OCI-LY3 (cell line): Measurements from ENCODE around the gene FAM53B.
A peak's percentile ranks its signal among the peaks of the same experiment; 100 is the strongest.

Experiments used
- H2AFZ ChIP-seq: fragments of 200-600, 300-600 bp; shearing (Covaris generic); 2 replicates; pipeline ENCODE4 v1.6.0; 2014; ENCODE audit warnings: antibody characterized with exemption, low read depth, low read length
- H3K27ac ChIP-seq: fragments of 200-600, 300-600 bp; sonication (generic); 2 replicates; pipeline ENCODE4 v1.5.1; 2014; ENCODE audit warnings: mild to moderate bottlenecking, low read length, moderate library complexity, mixed read lengths
- H3K27me3 ChIP-seq: fragments of 200-600, 300-600 bp; sonication (generic); 2 replicates; pipeline ENCODE4 v1.6.1; 2014; ENCODE audit warnings: low read depth, low read length, mixed read lengths
- H3K36me3 ChIP-seq: fragments of 200-600, 300-600 bp; sonication (generic); replicated peaks from 2 replicates; pipeline ENCODE3; 2014; ENCODE audit warnings: low read depth, low read length, mixed read lengths
- H3K4me1 ChIP-seq: fragments of 300-600, 200-600 bp; sonication (generic); 2 replicates; pipeline ENCODE4 v1.6.1; 2014; ENCODE audit warnings: low read length, mixed read lengths
- H3K4me2 ChIP-seq: fragments of 200-600, 300-600 bp; sonication (generic); 2 replicates; pipeline ENCODE4 v1.6.1; 2014; ENCODE audit warnings: low read length, mixed read lengths
- H3K4me3 ChIP-seq: fragments of 300-600, 200-600 bp; sonication (generic); 2 replicates; pipeline ENCODE4 v1.5.1; 2014; ENCODE audit warnings: antibody characterized with exemption, mild to moderate bottlenecking, low read length, moderate library complexity
- H3K79me2 ChIP-seq: fragments of 300-600, 200-600 bp; shearing (Covaris generic); 2 replicates; pipeline ENCODE4 v1.6.1; 2014; ENCODE audit warnings: mild to moderate bottlenecking, low read length, mixed read lengths
- H3K9ac ChIP-seq: fragments of 300-600, 200-600 bp; shearing (Covaris generic); 2 replicates; pipeline ENCODE4 v1.6.0; 2014; ENCODE audit warnings: mild to moderate bottlenecking, low read length, moderate library complexity
- H3K9me3 ChIP-seq: fragments of 200-600, 300-600 bp; shearing (Covaris generic); 2 replicates; pipeline ENCODE4 v1.6.1; 2014; ENCODE audit warnings: low read length, mixed read lengths; ENCODE audit not compliant: insufficient read depth
- H4K20me1 ChIP-seq: fragments of 200-600, 300-600 bp; sonication (generic); 2 replicates; pipeline ENCODE4 v1.6.1; 2016; ENCODE audit warnings: low read length, mixed read lengths; ENCODE audit not compliant: insufficient read depth
- EZH2phosphoT487 ChIP-seq: fragments of 200-600 bp; shearing (Covaris generic); IDR thresholded peaks from 2 replicates; pipeline ENCODE4 v1.6.1; 2018; ENCODE audit warnings: antibody characterized with exemption, mixed run types, low read depth
- TF ChIP-seq, protein P1 (sequence below): fragments of 200-600, 300-600 bp; sonication (generic); IDR thresholded peaks from 2 replicates; pipeline ENCODE4 v1.5.1; 2014; ENCODE audit warnings: antibody characterized with exemption, low read length, low read depth

FAM53B gene

DNA sequence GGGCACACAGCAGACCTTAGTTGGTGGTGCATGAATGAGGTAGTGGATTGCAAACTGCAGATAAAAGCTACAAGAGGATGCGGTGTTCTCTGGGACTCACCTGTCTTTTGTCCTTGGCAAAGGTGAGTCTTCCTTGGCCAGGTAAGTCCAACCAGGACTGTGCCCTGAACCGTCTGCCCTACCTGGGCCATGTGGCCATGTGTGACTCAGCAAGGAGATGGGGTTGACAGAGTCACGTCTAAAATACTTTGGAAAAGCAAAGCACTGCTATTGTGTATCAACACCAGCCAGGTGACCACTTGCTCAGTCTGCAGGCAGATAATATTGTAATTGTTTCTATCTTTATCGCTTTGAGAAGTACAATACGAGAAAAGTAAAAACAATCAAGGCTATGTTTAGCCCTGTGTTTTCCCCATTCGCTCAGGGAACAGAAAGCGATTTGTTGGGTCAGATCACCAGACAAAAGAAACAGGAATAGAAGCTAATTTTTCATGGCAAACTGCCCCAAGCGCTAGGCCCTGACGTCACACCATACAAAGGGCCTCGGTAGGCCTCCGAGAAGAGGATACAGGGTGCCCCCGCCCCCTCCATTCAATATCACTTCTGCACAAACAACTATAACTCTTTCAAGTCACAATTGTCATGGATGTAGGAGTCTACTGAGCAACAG, 57.3 kb downstream of the FAM53B start:
- peaks cover 41% of the 10 kb centered on the region for H3K4me1 ChIP-seq
- H3K9me3 ChIP-seq: no peaks in the 10 kb centered on the region
- H4K20me1 ChIP-seq: peaks cover 59% of the 10 kb centered on the region
- peaks cover 39% of the 10 kb centered on the region for H3K36me3 ChIP-seq
- no peak overlapping the region for H3K27ac ChIP-seq
- no peak overlapping the region for H3K9ac ChIP-seq
- H3K79me2 ChIP-seq: no peaks in the 10 kb centered on the region
- no peaks in the 10 kb centered on the region for H3K27me3 ChIP-seq
- H3K4me3 ChIP-seq: no peak overlapping the region
- H3K4me2 ChIP-seq: no peak overlapping the region
- TF ChIP-seq, protein P1, sequence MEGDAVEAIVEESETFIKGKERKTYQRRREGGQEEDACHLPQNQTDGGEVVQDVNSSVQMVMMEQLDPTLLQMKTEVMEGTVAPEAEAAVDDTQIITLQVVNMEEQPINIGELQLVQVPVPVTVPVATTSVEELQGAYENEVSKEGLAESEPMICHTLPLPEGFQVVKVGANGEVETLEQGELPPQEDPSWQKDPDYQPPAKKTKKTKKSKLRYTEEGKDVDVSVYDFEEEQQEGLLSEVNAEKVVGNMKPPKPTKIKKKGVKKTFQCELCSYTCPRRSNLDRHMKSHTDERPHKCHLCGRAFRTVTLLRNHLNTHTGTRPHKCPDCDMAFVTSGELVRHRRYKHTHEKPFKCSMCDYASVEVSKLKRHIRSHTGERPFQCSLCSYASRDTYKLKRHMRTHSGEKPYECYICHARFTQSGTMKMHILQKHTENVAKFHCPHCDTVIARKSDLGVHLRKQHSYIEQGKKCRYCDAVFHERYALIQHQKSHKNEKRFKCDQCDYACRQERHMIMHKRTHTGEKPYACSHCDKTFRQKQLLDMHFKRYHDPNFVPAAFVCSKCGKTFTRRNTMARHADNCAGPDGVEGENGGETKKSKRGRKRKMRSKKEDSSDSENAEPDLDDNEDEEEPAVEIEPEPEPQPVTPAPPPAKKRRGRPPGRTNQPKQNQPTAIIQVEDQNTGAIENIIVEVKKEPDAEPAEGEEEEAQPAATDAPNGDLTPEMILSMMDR: no peak
- TF ChIP-seq EZH2phosphoT487: no peak
- no peak overlapping the region for H2AFZ ChIP-seq

DNA sequence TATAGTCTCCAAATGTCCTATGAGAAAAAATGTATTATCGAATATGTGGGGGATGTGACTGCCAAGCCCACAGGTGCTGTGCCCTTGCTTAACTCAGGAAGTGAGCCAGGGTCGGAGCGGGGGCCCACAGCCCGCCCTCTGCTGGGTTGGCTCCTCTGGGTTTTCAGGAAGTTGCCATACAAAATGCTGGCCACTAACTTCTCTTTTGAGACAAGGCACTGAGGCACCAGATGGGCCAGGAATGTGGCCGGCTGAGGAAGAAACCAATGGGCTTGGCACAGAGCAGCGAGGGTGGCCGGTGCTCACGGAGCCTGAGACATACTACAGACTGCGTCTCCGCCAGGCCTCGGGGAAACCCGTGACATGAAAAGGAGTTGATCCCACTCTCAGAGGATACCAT, 58.9 kb downstream of the FAM53B start:
- Histone ChIP-seq H3K4me1 (peaks cover 41% of the 10 kb centered on the region), H3K79me2 (peaks cover 2% of the 10 kb centered on the region; the same call in 1 of the 2 replicates), H3K36me3 (peaks cover 49% of the 10 kb centered on the region), H3K27ac (no peak overlapping the region), H3K4me2 (no peak overlapping the region), H3K4me3 (no peak overlapping the region), H4K20me1 (peaks cover 69% of the 10 kb centered on the region), H3K27me3 (no peaks in the 10 kb centered on the region), H2AFZ (no peak overlapping the region), H3K9ac (no peak overlapping the region), H3K9me3 (no peaks in the 10 kb centered on the region)
- TF ChIP-seq, protein P1: no peak
- no peak for TF ChIP-seq EZH2phosphoT487

DNA sequence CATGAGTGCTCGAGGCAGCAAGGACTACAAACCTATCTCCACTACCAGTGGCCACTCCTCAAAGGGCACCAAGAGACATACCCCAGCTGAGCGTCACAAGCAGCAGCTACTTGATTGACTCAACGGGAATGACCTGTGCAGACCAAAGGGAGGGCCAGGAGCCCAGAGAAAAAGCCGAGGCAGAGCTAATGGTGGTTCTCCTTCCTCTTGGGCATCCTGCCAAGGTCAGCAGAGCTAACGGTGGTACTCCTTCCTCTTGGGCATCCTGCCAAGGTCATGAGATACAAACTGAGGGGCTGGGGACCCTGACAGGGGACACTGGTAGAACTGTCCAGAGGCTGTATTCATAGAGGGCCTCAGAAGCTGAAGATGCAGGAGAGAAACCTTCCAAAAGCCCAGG, 60.4 kb downstream of the FAM53B start:
- H3K4me2 ChIP-seq: peak overlapping the region; percentile 20
- H3K9ac ChIP-seq: no peak overlapping the region
- no peak overlapping the region for H3K4me3 ChIP-seq
- no peak overlapping the region for H2AFZ ChIP-seq
- H3K27me3 ChIP-seq: no peaks in the 10 kb centered on the region
- H3K27ac ChIP-seq: no peak overlapping the region
- H3K36me3 ChIP-seq: peaks cover 40% of the 10 kb centered on the region
- TF ChIP-seq, protein P1: no peak
- TF ChIP-seq EZH2phosphoT487: no peak
- H3K9me3 ChIP-seq: no peaks in the 10 kb centered on the region
- peaks cover 15% of the 10 kb centered on the region for H3K79me2 ChIP-seq
- peaks cover 29% of the 10 kb centered on the region for H3K4me1 ChIP-seq
- peaks cover 72% of the 10 kb centered on the region for H4K20me1 ChIP-seq

DNA sequence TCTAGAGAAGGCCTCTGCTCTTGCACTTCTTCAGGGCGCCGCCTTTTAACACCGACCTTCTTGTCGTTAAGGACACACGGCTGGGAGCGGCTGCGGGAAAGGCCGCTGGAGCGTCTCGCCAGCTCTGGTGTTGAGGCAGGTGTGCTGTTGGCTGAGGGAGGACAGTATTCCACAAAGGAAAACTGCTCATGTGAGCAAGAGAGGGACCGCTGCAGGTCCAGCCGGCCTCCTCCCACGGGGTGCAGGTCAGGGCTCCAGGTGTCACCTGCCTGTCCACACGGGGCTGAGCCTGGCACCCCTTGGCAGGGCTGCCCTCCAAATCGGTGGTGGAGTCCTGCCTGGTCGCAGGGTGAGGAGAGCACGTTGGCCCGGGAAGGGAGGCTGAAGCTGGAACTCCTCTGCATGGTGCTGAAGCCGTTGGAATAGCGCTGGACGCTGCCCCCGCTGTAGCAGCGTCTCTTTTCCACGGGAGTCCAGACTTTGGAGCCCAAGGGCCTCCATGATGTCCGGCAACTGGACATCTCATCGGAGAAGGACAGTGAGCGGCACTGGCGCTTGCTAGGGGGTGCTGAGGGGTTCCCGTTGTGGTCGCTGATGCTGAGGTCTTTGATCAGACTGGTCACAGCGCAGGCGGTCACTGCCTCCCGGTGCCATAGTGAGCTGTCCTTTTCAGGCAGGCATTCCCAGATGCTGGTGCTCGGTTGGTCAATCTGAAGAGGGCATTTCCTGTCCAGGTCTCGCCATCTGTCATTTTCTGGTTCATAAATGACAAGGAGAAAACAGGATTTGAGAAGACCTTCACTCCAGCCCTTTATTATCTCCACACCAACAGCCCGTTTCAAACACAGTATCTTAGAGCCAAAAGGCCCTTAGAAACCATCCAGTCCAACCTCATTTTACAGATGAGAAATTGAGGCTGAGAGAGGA, 62.3 kb downstream of the FAM53B start:
- TF ChIP-seq, protein P1: no peak
- TF ChIP-seq EZH2phosphoT487: no peak
- Histone ChIP-seq H4K20me1 (peaks cover 74% of the 10 kb centered on the region), H3K4me2 (no peak overlapping the region), H3K36me3 (peaks cover 35% of the 10 kb centered on the region), H3K9ac (no peak overlapping the region), H3K27ac (no peak overlapping the region), H3K27me3 (no peaks in the 10 kb centered on the region), H3K4me1 (peaks cover 22% of the 10 kb centered on the region), H3K79me2 (peaks cover 25% of the 10 kb centered on the region), H3K4me3 (no peak overlapping the region), H2AFZ (no peak overlapping the region), H3K9me3 (no peaks in the 10 kb centered on the region)
